Measurements from ENCODE around the gene SHOX. TPM values are rescaled to one million over a fixed set of nuclear protein-coding genes. Genes with fewer than 3 reads are reported as not detected.

Gene SHOX
- total RNA-seq: not detected

DNA sequence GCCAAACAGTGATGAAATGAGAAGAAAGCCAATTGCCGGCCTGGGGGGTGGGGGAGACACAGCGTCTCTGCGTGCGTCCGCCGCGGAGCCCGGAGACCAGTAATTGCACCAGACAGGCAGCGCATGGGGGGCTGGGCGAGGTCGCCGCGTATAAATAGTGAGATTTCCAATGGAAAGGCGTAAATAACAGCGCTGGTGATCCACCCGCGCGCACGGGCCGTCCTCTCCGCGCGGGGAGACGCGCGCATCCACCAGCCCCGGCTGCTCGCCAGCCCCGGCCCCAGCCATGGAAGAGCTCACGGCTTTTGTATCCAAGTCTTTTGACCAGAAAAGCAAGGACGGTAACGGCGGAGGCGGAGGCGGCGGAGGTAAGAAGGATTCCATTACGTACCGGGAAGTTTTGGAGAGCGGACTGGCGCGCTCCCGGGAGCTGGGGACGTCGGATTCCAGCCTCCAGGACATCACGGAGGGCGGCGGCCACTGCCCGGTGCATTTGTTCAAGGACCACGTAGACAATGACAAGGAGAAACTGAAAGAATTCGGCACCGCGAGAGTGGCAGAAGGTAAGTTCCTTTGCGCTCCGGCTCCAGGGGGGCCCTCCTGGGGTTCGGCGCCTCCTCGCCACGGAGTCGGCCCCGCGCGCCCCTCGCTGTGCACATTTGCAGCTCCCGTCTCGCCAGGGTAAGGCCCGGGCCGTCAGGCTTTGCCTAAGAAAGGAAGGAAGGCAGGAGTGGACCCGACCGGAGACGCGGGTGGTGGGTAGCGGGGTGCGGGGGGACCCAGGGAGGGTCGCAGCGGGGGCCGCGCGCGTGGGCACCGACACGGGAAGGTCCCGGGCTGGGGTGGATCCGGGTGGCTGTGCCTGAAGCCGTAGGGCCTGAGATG is at the start of gene SHOX:
Gene SHOX, plus strand, starts transcription at position 180 of the 885 bp plus-strand sequence. Its CDS starts 107 bp downstream, at position 287.
- no peak for TF ChIP-seq CTCF (IDR thresholded peaks at IDR 0.05)
- no peak for TF ChIP-seq POLR2A (IDR thresholded peaks at IDR 0.05)
- Histone ChIP-seq H3K27ac (no peak within 1 kb of the TSS), H3K9me3 (no peaks in the 10 kb centered on the region), H3K4me3 (no peak within 1 kb of the TSS), H3K36me3 (replicated peaks in 1 of 2; ENCODE audit: insufficient read depth in 1 of 2, low read depth in 2 of 2) (no peaks in the 10 kb centered on the region), H3K4me1 (no peaks in the 10 kb centered on the region), H3K27me3 (no peaks in the 10 kb centered on the region)
- ATAC-seq (no peak), DNase-seq (no peak)
- intact Hi-C loops (cut with DNase I): no loop called here
- WGBS, 2 donors: 1% methylated on average over 68 to 84 of the region's 84 CpGs

DNA sequence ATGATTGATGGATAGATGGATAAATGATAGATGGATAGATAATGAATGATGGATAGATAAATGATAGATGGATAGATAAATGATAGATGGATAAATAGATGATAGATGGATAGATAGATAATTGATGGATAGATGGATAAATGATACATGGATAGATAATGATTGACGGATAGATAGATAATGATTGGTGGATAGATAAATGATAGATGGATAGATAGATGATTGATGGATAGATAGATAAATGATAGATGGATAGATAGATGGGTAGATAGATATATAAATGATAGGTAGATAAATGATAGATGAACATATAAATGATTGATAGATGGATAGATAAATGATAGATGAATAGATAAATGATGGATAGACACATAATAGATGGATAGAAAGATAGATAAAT is 49.5 kb upstream of the SHOX start:
- Histone ChIP-seq H3K27me3 (no peaks in the 10 kb centered on the region), H3K4me3 (no peak overlapping the region), H3K27ac (no peak overlapping the region), H3K9me3 (peaks cover 0 to 11% (median 0%) of the 10 kb centered on the region in 3 donors), H3K36me3 (replicated peaks in 1 of 2; ENCODE audit: insufficient read depth in 1 of 2, low read depth in 2 of 2) (no peaks in the 10 kb centered on the region), H3K4me1 (no peaks in the 10 kb centered on the region)
- intact Hi-C loops (cut with DNase I): no loop called here
- WGBS, 2 donors: 59 to 73% methylated on average over 1 of the region's 1 CpG
- no peak for DNase-seq
- ATAC-seq: no peak
- TF ChIP-seq CTCF (IDR thresholded peaks at IDR 0.05) (no peak), POLR2A (IDR thresholded peaks at IDR 0.05) (no peak)

DNA sequence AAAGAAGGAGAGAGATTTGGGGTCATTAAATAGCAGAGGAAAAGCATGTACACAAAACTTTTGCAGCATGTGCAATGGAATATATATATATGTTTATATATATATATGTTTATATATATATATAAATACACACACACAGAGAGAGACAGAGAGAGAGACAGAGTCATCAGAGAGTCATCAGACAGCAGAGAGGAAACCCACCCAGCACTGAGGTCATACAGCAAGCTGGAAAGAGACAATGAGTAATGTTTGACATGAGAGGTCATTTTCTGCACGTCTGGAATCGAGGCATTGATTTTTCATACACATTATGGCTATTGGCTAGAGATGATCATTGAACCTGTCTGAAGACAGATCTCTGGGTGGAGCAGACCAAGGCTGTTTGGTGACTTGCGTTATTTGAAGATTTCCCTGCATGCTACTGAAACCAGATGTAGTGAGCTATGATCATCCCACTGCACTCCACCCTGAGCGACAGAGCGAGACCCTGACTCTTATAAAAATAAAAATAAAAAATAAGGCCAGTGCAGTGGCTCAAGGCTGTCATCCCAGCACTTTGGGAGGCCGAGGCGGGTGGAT is 48.8 kb upstream of the SHOX start:
- Histone ChIP-seq H3K4me1 (no peaks in the 10 kb centered on the region), H3K27ac (no peak overlapping the region), H3K4me3 (no peak overlapping the region), H3K9me3 (peaks cover 0 to 4% (median 0%) of the 10 kb centered on the region in 3 donors), H3K36me3 (replicated peaks in 1 of 2; ENCODE audit: insufficient read depth in 1 of 2, low read depth in 2 of 2) (no peaks in the 10 kb centered on the region), H3K27me3 (no peaks in the 10 kb centered on the region)
- intact Hi-C loops (cut with DNase I): no loop called here
- whole genome bisulfite sequencing, 2 donors: 50 to 65% methylated on average over 7 of the region's 7 CpGs
- DNase-seq: no peak
- ATAC-seq: no peak
- TF ChIP-seq CTCF (IDR thresholded peaks at IDR 0.05) (no peak), POLR2A (IDR thresholded peaks at IDR 0.05) (no peak)

GRCh38 chrX:584572-584971 is 46.0 kb upstream of the SHOX start:
- DNase-seq: no peak
- no peak overlapping the region for H3K4me3 ChIP-seq
- H3K27me3 ChIP-seq: no peaks in the 10 kb centered on the region
- TF ChIP-seq POLR2A (IDR thresholded peaks at IDR 0.05) (no peak), CTCF (IDR thresholded peaks at IDR 0.05) (no peak)
- ATAC-seq: no peak
- no peak overlapping the region for H3K27ac ChIP-seq
- H3K36me3 ChIP-seq (replicated peaks in 1 of 2; ENCODE audit: insufficient read depth in 1 of 2, low read depth in 2 of 2): no peaks in the 10 kb centered on the region
- H3K9me3 ChIP-seq: no peaks in the 10 kb centered on the region
- 18 to 34% methylated on average over 1 of the region's 1 CpG for whole genome bisulfite sequencing, 2 donors
- intact Hi-C loops (cut with DNase I): no loop called here
- H3K4me1 ChIP-seq: no peaks in the 10 kb centered on the region

Measured in body of pancreas (tissue), 4 donors.